Keratinocyte (primary cell): Measurements from ENCODE around the gene WDR41. TPM values are rescaled to one million over a fixed set of nuclear protein-coding genes. Genes with fewer than 3 reads are reported as not detected.

ENCODE experiments used
- DNase-seq: peaks from one replicate; pipeline ENCODE4 v3.0.0-alpha.2; 2011; ENCODE audit warnings: low read depth, missing footprints, low spot score
- FAIRE-seq: peaks from 2 replicates; lab custom pipeline; 2011; peaks lifted over from hg19 to GRCh38; lab: Jason Lieb, UNC
- H2AFZ ChIP-seq: 2 replicates; pipeline ENCODE4 v1.6.0; 2012; ENCODE audit warnings: low read length, control low read depth, inconsistent platforms; ENCODE audit not compliant: control insufficient read depth
- H3K27ac ChIP-seq: 2 replicates; pipeline ENCODE4 v1.5.1; 2011; ENCODE audit warnings: low read length; ENCODE audit not compliant: control insufficient read depth, insufficient read depth
- H3K27me3 ChIP-seq: 3 replicates; pipeline ENCODE4 v1.6.0; 2011; ENCODE audit warnings: low read length; ENCODE audit not compliant: control insufficient read depth, insufficient read depth; ENCODE audit errors: extremely low read depth
- H3K36me3 ChIP-seq, 2 experiments: 2 replicates in 1 of 2; 3 replicates in 1 of 2; pipeline ENCODE4 v1.5.1; 2011; ENCODE audit warnings: low read length in 2 of 2, mild to moderate bottlenecking in 1 of 2; ENCODE audit not compliant: control insufficient read depth in 2 of 2, insufficient read depth in 2 of 2; ENCODE audit errors: extremely low read depth in 1 of 2
- H3K4me1 ChIP-seq: 3 replicates; pipeline ENCODE4 v1.5.1; 2011; ENCODE audit warnings: low read length; ENCODE audit not compliant: control insufficient read depth, insufficient read depth; ENCODE audit errors: extremely low read depth
- H3K4me2 ChIP-seq: 3 replicates; pipeline ENCODE4 v1.6.0; 2011; ENCODE audit warnings: low read depth, low read length; ENCODE audit not compliant: control insufficient read depth, insufficient read depth; ENCODE audit errors: extremely low read depth
- H3K4me3 ChIP-seq, 3 experiments: fragments of 200-600 bp in 1 of 3; sonication (generic) in 1 of 3; 2 replicates in 2 of 3; 3 replicates in 1 of 3; pipeline ENCODE4 v1.5.1; 2011 to 2016; ENCODE audit warnings: low read length in 3 of 3, mild to moderate bottlenecking in 3 of 3, control low read depth in 2 of 3, inconsistent platforms in 1 of 3, low read depth in 1 of 3, mixed read lengths in 1 of 3, mixed run types in 1 of 3, moderate library complexity in 1 of 3; ENCODE audit not compliant: control insufficient read depth in 2 of 3, insufficient read depth in 2 of 3; ENCODE audit errors: extremely low read depth in 1 of 3
- H3K79me2 ChIP-seq: 2 replicates; pipeline ENCODE4 v1.6.0; 2012; ENCODE audit warnings: low read length; ENCODE audit not compliant: control insufficient read depth, insufficient read depth
- H3K9ac ChIP-seq: 3 replicates; pipeline ENCODE4 v1.6.0; 2011; ENCODE audit warnings: low read length; ENCODE audit not compliant: control insufficient read depth, insufficient read depth; ENCODE audit errors: extremely low read depth
- H3K9me1 ChIP-seq: 3 replicates; pipeline ENCODE4 v1.6.0; 2011; ENCODE audit warnings: low read length; ENCODE audit not compliant: control insufficient read depth, insufficient read depth; ENCODE audit errors: extremely low read depth
- H3K9me3 ChIP-seq: 2 replicates; pipeline ENCODE4 v1.5.1; 2012; ENCODE audit warnings: low read depth, low read length; ENCODE audit not compliant: control insufficient read depth
- H4K20me1 ChIP-seq: 3 replicates; pipeline ENCODE4 v1.6.0; 2011; ENCODE audit warnings: low read length; ENCODE audit not compliant: control insufficient read depth, insufficient read depth; ENCODE audit errors: extremely low read depth
- EZH2 ChIP-seq: IDR thresholded peaks from one replicate; pipeline ENCODE4 v1.6.1; 2012; ENCODE audit warnings: inconsistent platforms, mild to moderate bottlenecking, low read length, moderate library complexity
- dilution Hi-C: fragments of 300-500 bp; cut with MboI; formaldehyde crosslinking; loops from one replicate; pipeline ENCODE4 v1.7.0; 2020; ENCODE audit warnings: low sequenced_read_pairs; ENCODE audit not compliant: extremely low pct_ligation_motif_present
- polyA plus RNA-seq, 5 experiments: library from polyadenylated mRNA; depleted of rRNA in 3 of 5; stranded (reverse) in 3 of 5; stranded (forward) in 1 of 5; unstranded in 1 of 5; fragments of >200 nt; gene quantifications; 1 replicate in 1 of 5; 2 replicates in 3 of 5; 3 replicates in 1 of 5; pipeline versions ENCODE4 v1.2.1 to v1.2.3, GENCODE V29; 2011 to 2012; ENCODE audit warnings: missing spikeins in 2 of 5, low read depth in 1 of 5, low replicate concordance in 1 of 5
- TF ChIP-seq, protein P1 (sequence below), 3 experiments: IDR thresholded peaks in 1 of 3; conservative IDR thresholded peaks in 1 of 3; optimal IDR thresholded peaks in 1 of 3; 2 replicates in 2 of 3; 3 replicates in 1 of 3; pipeline versions ENCODE3 to v1.5.1; 2011; ENCODE audit warnings: low read length in 3 of 3, mild to moderate bottlenecking in 3 of 3, moderate library complexity in 2 of 3, control low read depth in 1 of 3, inconsistent platforms in 1 of 3; ENCODE audit not compliant: insufficient read depth in 2 of 3; ENCODE audit errors: extremely low read depth in 1 of 3

The WDR41 gene
- polyA plus RNA-seq, 1 donor (not counting 4 experiments of a cell fraction or from before 2014, with no cell fraction given) = 60.7 TPM

DNA sequence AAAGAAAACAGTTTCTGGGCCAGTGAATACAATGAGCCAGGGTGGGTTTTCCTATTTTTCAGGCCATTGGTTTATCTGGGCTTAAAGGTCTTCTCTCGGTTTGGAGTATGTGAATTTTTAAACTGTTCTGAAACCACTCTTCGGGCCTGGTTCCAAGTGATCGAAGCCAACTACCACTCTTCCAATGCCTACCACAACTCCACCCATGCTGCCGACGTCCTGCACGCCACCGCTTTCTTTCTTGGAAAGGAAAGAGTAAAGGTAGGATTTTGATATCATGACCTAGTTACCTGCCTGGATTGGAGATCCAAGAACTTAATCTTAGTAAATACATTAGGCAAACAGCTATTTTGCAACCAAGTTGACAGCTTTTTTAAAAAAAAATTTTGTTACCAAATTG is 79.1 kb downstream of the WDR41 start:
- no peak overlapping the region for H3K4me3 ChIP-seq
- H3K4me1 ChIP-seq = no peaks in the 10 kb centered on the region
- no peaks in the 10 kb centered on the region for H3K36me3 ChIP-seq
- no peak overlapping the region for H2AFZ ChIP-seq
- no peak for TF ChIP-seq EZH2
- TF ChIP-seq, protein P1, sequence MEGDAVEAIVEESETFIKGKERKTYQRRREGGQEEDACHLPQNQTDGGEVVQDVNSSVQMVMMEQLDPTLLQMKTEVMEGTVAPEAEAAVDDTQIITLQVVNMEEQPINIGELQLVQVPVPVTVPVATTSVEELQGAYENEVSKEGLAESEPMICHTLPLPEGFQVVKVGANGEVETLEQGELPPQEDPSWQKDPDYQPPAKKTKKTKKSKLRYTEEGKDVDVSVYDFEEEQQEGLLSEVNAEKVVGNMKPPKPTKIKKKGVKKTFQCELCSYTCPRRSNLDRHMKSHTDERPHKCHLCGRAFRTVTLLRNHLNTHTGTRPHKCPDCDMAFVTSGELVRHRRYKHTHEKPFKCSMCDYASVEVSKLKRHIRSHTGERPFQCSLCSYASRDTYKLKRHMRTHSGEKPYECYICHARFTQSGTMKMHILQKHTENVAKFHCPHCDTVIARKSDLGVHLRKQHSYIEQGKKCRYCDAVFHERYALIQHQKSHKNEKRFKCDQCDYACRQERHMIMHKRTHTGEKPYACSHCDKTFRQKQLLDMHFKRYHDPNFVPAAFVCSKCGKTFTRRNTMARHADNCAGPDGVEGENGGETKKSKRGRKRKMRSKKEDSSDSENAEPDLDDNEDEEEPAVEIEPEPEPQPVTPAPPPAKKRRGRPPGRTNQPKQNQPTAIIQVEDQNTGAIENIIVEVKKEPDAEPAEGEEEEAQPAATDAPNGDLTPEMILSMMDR (optimal IDR thresholded peaks at IDR 0.05 in 1 of 3, IDR thresholded peaks at IDR 0.05 in 1 of 3, conservative IDR thresholded peaks at IDR 0.05 in 1 of 3; ENCODE audit: extremely low read depth in 1 of 3, insufficient read depth in 2 of 3, low read length in 3 of 3) = no peak
- no peaks in the 10 kb centered on the region for H3K9me3 ChIP-seq
- dilution Hi-C loops = no loop called here
- no peak overlapping the region for H3K9ac ChIP-seq
- H3K79me2 ChIP-seq = no peaks in the 10 kb centered on the region
- FAIRE-seq = no peak
- no peak overlapping the region for H3K27ac ChIP-seq
- no peaks in the 10 kb centered on the region for H4K20me1 ChIP-seq
- H3K9me1 ChIP-seq = no peaks in the 10 kb centered on the region
- no peak for DNase-seq
- H3K27me3 ChIP-seq = peaks cover 15% of the 10 kb centered on the region
- H3K4me2 ChIP-seq = no peak overlapping the region

DNA sequence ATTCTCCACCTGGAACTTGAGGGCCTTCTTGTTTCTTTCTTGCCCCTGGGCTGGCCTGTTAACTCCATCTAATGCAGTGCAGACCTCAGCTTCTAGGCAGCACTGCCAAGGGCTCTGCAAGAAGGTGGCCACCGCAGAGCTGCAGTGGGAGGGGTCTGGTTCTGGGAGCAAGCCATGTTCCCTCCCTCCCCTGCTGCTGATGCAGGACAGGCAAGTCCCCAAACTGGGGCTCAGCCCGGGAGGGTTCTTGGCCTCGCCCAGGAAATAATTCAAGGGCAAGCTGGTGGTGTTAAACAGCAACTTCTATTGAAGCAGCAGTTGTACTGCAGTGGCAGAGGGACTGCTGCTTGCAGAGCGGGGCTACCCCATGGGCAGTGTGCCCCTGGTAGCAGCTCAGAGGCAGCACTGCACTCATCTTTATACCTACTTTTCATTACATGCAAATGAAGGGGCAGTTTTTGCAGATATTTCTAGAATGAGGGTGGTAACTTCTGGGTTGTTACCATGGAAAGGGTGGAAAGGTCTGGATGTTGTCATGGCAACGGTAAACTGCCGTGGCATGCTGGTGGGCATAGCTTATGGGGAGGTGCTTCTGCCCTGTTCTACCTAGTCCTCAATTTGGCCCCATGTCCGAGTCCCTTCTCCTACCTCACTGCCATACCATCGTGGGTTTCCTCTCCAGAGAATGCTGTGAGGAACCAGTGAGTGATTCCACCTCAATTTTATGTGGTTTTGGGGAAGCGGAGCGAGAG is 82.1 kb downstream of the WDR41 start:
- Histone ChIP-seq H3K9me3 (no peaks in the 10 kb centered on the region), H3K36me3 (no peaks in the 10 kb centered on the region), H3K4me2 (no peak overlapping the region), H3K79me2 (no peaks in the 10 kb centered on the region), H3K27ac (no peak overlapping the region), H3K27me3 (peaks cover 15% of the 10 kb centered on the region), H3K9me1 (no peaks in the 10 kb centered on the region), H3K4me1 (no peaks in the 10 kb centered on the region), H2AFZ (no peak overlapping the region), H3K9ac (no peak overlapping the region), H3K4me3 (no peak overlapping the region), H4K20me1 (no peaks in the 10 kb centered on the region)
- TF ChIP-seq, protein P1 (optimal IDR thresholded peaks at IDR 0.05 in 1 of 3, IDR thresholded peaks at IDR 0.05 in 1 of 3, conservative IDR thresholded peaks at IDR 0.05 in 1 of 3; ENCODE audit: extremely low read depth in 1 of 3, insufficient read depth in 2 of 3, low read length in 3 of 3) = no peak
- no peak for TF ChIP-seq EZH2
- dilution Hi-C loops = no loop called here
- DNase-seq (no peak), FAIRE-seq (no peak)
